Astrocyte of the hippocampus (primary cell): ENCODE data around the gene LDLRAD3.
A peak's percentile ranks its signal among the peaks of the same experiment; 100 is the strongest.

ENCODE experiments used
- DNase-seq: peaks from one replicate; pipeline ENCODE4 v3.0.0; 2011; ENCODE audit warnings: low read depth, low spot score

LDLRAD3 gene

DNA sequence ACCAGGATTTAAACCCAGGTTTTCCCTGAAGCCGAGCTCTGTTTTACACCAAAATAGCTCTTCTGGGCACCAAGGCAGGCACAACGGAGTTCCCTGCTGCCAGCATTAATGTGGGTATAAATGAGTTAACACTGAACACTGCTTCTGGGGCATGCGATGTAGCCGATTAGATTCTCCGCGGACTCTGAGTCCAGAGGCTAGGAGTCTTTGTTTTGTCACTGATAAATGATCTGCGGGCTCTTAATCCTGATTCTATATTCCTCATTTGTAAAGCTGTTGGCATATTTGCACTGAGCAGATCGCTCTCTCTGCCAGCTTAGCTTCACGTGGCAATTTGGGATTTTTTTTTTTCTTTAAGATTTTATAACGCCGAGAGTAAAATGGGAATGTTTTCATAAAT, 16.8 kb upstream of the LDLRAD3 start:
- peak; percentile 31 for DNase-seq

DNA sequence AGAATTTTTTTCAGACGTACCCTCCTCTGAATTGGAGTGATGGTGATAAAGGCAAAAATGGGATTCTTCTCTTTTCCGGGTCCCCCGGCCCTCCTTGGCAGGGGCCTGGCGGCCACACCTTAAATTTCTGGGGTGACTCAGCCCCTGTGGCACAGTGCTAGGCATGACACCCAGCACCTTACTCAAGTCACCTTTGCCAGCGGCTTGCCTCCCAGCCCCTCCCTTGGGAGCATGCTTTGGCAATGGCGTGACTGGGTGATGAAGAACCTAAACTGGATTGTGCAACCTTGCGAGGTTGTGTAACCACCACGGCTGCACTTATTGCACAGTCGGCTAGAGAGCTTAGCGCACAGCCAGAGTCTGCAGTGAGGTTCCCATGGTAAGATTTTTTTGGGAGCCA, 16.2 kb upstream of the LDLRAD3 start:
- peak; percentile 38 for DNase-seq

DNA sequence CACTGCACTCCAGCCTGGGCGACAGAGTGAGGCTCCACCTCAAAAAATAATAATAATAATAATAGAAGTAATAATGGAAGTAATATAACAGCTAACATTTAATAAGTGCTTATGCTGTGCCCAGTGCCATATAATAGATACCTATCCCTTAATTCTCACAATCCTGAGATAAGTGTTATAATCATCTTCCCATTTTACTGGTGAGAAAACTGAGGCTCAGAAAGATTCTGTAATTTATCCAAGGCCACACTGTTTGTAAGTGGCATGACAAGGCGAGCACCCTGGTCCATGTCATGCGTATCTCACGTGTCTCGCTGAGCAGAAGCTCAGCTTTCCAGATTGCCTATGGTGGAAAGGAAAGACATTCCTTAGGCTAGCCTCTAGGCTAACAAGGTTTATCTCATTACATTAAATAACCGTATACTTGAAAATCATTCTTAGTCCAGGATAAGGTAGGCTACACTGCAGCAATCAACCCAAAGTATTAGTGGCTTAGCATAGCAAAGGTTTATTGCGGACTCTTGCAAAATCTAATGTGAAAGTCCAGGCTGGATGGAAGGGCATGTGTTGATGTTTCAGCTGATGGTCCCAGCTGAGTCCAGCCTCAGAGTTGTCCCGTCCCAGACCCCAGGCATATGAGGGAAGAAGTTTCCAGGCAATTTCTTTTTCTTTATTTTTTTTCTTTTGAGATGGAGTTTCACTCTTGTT, 15.0 kb upstream of the LDLRAD3 start:
- no peak for DNase-seq

DNA sequence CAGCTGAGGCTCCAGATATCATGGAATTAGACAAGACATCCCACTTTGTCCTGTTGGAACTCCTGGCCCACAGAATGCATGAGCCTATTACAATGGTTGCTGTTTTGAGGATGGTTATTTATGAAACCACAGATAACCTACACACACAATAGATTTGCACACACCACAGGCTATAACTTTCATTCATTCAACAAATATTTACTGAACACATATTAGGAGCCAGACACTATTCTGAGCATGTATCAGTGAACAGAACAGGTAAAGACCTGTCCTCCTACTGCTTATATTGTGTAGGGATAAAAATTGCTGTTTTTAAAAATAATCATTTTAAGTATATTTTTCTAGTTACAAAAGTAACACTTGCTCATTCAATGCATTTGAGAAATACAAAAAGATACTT, 13.4 kb upstream of the LDLRAD3 start:
- DNase-seq, result no peak

DNA sequence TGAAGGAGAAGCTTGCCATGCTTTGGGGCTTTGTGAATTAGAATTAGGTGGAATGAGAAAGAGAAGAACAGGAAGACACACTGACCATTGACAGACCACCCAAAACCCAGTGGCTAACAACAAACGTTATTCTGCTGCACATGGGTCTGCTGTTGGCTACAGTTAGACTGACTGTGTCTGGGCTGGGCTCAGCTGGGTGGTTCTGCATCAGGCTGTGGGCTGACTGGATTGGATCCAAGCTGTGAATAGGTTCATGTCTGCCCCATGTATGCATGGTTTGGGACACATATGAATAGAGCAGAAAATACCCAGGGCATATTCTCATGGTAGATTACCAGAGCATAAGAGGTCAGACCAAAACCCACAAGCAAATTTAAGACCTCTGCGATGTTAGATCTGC, 11.7 kb upstream of the LDLRAD3 start:
- DNase-seq, result no peak

DNA sequence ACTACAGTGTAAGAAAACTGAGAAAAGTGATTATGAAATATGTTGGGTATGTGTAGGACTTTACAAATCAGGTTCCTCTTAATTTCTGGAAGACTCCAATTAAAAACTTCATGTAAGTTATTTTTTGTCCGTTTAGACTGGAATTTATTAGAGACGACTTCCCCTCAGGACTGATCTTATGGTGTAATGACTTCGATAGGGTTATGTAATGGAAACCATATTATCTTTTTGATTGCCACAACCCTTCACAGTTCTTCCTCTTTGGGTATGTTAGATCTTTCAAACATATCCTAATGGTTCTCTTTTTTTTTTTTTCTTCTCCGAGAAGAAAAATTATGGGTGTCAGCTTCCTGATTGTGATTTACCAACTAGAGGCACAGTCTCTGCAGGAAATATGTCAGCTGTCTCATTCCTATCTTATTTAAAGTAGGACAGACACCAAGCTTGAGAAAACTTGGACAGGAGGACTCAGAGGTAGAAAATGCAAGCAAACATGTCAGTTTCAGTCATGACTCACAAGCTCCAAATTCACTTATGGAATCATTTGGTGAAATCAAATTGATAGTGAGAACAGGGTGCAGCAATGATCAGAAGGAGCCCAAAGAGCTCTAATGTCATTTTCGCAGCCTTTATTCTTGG, 11.1 kb upstream of the LDLRAD3 start:
- DNase-seq, result no peak

DNA sequence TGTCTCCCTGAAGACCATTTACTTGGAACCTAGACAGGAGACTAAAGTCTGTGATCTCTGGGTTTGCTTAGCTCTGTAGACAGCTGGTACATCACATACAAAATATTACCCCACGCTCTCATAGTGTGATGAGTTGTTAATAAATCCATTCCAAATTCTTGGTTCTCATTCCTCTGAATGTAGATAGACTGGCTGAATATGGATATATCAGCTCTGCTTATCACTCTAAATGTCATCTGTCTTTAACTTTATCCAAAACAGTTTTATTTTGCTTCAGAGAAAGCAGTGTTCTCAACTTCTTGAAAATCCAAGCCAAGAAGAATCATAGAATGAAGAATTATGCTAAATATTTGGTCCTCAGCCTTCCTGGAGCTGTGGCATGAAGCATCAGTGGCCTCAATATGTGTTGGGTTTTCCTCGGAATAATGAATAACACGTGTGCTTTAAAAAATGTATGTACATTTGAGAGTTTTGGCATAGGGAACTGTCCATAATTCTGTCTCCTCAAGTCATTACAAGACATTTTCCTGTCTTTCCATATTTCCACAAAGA, 10.5 kb upstream of the LDLRAD3 start:
- DNase-seq, result no peak

DNA sequence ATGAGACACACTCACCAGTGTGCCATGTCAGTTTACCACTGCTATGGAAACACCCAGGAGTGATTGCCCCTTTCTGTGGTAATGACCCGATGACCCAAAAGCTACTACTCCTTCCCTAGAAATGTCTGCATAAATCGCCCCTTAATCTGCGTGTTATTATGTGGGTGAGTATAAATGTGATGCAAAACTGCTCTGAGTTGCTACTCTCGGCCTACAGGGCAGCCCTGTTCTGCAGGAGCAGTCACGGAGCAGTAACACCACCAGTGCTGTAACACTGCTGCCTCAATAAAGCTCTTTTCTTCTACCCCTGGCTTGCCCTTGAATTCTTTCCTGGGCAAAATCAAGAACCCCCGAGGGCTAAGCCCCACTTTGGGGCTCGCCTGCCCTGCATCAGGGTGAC, 9.6 kb upstream of the LDLRAD3 start:
- no peak for DNase-seq

DNA sequence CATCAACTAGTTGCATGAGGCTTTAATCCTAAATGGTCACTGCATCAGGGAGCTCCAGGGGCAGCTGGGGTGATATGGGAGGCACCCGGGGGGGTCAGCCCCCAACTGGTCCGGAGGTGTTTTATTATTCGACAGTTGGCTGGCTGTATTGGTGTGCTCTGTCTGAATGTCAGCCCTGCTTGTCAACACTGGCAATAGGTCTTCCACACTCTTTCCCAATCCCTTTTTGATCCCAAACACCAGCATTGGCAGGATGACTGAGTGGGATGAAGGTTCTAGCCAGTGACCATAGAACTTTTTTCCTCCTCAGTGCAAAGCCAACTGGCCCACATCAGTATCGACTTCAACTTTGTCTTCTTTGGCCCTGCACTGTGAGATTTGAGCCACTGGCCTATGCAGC, 8.9 kb upstream of the LDLRAD3 start:
- DNase-seq, result no peak

DNA sequence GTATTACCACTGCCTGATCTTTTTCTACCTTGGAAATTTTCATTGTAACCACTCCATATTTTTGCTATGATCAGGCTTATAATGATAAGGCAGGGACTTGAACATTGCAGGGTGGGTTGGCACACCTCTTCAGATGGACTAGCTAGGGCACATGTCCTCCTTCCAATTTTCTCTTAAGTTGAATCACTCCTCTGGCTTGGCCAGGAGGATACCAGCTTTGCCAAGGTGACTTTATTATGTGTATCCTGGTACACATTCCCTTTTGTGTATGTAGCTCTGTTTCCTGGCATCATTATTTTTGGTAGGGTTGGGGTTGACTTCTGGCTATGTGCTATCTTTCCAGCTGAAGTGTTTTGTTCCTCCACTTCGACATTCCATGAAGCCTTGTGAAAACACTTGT, 8.5 kb upstream of the LDLRAD3 start:
- DNase-seq, result no peak

DNA sequence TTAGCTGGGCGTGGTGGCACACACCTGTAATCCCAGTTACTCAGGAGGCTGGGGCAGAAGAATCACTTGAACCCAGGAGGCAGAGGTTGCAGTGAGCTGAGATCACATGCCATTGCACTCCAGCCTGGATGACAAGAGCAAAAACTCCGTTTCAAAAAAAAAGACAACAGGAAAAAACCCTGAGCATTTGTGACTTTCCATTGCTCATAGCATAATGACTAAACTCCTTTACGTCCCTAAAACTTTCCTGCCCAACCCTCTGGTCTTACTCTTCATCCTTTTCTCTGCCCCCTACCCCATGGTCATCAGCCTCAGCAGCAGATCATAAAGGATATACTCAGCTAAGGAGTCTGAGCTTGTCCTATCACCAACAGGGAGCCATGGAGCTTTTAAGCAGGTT, 6.8 kb upstream of the LDLRAD3 start:
- DNase-seq, result no peak

DNA sequence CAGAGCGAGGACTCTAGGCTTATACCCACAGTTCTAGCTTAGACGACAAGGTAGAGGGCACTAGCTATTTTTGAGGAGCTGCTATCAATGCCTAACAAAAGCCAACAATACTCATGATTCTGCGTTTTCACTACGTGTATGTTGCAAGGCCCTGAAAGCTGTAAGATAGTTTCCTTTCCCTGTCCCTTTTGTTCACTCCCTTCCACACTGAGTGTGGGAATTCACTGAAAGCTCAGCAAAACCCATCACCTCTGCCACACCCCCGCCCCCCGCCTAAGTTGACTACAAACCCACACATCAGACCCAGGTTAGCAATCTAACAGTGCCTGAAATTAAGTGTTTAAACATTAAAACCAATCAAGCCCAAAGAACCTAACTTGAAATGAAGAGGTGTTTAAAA, 6.2 kb upstream of the LDLRAD3 start:
- DNase-seq, result no peak

DNA sequence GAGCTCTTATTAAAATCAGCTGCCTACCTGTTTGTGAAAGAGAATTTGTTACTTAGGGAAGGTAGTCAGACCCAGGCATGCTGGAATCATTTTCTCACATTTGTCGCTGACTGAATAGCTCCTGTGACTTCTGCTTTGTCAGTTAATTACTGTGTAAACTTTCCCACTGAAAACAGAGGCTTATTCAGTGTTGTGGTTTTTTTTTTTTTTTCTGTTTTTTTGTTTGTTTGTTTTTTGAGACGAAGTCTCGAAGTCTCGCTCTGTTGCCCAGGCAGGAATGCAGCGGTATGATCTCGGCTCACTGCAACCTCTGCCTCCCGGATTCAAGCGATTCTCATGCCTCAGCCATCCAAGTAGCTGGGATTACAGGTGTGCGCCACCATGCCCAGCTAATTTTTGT, 5.6 kb upstream of the LDLRAD3 start:
- no peak for DNase-seq

DNA sequence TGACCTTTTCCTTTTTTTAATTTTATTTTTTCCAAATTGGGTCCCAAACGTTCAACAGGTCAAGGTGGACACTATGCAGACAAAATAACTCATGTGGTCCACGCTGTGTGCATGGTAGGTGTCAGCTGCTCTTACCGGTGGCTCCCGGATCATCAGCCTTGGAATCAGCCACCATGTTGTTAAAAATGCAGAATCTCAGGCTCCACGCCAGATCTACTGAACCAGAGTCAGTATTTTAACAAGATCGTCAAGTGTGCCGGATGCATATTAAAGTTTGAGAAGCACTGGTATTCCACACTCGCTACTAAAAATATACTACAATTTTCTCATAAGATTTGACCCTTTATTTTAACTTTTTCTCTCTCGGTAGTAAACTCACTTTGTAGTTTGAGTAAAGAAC, 553 bp upstream of the LDLRAD3 start:
- no peak for DNase-seq

DNA sequence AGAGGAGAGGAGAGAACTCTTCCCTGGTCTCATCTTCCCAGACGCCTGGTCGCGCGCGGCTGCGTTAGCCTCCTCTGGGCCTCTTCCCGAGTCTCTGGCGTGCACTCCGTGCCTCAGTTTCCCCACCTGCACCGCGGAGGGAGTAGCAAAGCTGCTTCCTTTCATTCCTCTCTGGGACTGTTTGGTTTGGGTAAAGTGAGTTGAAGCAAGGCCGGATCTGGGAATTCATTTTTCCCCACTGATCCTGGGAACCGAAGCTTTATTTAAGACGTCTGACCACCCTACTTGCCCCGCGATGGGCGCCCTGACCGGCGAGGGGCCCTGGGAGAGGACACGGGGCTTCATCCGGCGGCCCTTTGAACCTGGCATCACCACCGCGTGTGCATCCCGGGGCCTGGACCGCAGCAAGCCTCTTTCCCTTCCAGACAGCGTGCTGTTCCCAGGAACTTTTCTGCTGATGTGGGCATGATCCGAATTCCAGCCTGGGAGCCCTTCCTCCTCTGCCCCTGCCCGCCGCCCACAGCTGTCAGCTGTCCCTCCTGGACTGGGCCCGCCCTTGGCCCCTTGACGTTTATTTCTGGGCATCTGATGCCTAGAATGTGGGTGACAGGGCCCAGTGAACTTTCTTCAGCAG, 758 bp downstream of the LDLRAD3 start:
- peak; percentile 51 for DNase-seq

DNA sequence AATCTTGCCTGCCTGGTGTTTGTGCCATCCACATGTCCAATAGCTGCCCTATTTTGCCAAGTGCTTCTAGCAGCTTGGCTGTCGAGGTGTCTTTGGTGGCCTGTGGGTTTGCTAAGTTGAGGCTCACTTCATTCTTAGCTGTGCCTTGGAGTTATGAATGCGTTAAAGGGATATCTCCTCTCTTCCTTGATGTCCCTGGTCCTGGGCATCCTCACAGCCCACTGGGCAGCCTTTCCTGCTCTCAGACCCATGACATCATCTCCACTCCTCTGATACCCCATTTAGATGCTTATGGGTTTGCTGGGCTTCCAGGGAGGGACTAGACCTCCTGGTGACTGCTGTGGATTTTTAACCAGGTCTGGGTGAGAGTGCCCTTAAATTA, 1.3 kb downstream of the LDLRAD3 start:
- no peak for DNase-seq

DNA sequence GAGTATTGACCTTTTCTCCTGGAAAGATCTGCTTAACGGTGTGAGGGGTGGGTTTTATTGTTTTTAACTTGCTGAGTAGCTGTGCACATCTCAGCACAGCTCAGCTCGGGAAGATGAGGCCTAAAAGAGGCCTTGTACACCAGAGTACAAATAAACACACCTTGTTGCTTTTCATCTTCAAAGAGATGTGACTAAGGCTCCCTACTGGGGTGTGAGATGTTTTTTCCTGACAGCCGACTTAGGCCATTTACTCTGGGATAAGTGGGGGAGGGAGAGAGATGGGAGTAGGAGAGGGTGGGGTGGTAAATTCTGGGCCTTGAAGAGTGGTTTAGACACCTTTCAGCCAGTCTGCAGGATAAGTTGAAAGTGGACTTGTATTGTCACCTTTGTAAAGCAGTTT, 2.9 kb downstream of the LDLRAD3 start:
- no peak for DNase-seq

DNA sequence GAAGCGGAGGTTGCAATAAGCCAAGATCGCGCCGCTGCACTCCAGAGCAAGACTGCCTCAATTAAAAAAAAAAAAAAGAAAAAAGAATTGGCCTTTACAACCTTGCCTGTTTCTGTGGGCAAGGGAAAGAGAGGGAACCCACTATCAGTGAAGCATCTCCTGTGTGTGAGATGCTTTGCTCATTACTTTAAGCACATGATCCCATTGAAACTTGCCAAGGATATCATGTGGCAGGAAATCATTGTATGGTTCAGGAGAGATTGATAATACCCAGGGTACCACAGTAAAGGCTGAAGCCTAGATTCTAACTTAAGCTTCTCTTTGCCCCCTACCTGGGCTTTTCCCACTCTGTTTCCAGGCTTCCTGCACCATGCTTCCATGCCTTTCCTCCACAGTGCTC, 3.6 kb downstream of the LDLRAD3 start:
- DNase-seq, result no peak

DNA sequence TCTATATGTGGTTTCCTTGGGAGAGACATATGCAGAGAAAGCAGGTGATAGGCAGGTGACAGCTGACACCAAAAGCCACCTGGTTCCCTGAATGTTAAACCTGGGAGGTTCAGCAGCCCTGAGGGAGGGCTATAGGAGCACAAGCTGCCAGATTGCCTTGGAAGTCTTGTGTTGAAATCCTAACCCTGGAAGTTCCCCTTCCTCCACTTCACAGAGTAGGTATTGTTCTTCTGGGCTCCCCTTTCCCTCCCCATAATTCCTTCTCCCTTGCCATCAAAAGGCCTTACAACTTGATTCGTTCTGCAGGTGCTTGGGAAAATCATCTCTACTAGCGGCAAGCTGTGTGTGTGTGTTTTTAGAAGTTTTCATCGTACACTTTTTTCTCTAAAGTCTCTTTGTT, 5.4 kb downstream of the LDLRAD3 start:
- no peak for DNase-seq

DNA sequence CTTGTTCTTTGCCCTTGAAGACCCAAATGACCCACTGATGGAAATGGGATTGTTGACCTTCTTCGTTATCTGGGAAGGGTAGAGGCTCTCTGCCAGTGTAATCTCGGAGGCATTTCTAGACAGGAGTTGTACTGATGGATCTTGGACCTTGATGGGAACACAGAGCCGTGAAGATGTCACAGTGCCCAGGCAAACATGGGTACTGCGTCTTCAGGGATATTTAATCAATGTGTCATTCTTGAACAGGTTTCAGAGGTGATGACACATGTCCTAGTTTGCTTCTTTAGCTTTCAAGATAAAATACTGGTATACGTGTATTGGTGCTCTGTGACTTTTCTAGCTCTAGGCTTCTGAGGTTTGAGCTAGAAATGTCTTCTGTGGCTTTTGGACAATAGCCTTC, 6.2 kb downstream of the LDLRAD3 start:
- DNase-seq, result no peak

DNA sequence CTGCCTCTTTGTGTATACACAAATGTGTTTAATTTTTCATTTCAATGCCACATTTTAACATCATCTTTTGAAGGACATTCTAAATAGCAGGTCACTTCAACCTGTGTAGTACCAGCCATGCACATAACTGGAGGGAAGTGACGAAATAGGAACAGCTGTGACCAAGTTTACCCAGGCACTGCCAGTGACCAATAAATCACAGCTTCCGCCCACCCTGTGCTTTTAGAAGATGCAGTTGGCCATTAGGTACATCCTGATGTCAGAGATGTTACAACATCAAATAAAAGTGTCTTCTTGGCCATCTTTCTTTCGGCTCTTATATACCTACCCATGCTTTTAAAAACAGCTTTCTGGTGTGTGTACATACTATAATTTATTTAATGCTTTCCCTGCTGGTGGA, 7.8 kb downstream of the LDLRAD3 start:
- no peak for DNase-seq

DNA sequence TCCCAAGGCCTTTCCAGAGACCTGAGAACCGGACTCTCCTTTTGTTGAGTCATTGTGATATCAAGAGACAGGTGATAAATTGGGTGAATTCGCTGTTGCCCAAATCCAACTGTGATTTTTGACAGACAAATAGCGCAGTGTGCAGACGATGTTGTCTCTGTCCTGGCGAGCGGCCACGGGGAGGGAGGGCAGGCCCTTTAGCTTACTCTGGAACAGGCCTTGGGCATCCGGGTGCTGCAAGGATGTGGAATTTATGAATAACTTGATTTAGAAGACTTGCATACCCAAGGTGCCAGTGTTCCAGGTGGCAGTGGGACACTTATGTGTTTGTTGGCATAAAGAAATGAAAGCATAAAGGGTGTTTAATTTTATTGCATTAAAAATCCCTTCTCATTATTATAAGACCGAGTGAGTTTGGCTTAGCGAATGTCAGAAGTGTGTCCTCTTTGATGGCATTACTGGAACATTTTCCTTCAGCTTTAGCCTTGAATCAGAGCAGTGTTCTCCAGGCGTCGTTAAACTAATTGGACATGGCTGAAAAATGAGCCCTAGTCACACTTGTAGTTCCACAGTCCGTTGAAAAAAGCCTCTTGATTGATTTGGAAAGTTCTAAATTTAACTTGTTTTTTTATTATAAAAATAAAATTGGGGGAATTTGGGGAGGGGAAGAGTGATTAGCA, 9.4 kb downstream of the LDLRAD3 start:
- DNase-seq, result peak; percentile 42
